Hepatic stellate cell (primary cell): Measurements from ENCODE around the gene ARHGAP6.
"Not testable (repeated sequence)": the region's sequence is repeated elsewhere in the genome, so short reads cannot be mapped to it uniquely, and the experiment has no call there.

ENCODE experiments used
- DNase-seq: peaks from one replicate; pipeline ENCODE4 v3.0.0; 2011; ENCODE audit warnings: low spot score

The ARHGAP6 gene

GRCh38 chrX:11579636-11580600 lies 85.8 kb downstream of the ARHGAP6 start:
- DNase-seq: no peak

DNA sequence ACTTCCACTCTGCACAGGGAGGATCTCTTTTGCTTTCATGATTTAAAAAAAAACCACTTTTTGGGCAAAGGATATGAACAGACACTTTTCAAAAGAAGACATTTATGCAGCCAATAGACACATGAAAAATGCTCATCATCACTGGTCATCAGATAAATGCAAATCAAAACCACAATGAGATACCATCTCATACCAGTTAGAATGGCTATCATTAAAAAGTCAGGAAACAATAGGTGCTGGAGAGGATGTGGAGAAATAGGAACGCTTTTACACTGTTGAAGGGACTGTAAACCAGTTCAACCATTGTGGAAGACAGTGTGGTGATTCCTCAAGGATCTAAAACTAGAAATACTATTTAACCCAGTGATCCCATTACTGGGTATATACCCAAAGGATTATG lies 87.4 kb downstream of the ARHGAP6 start:
- DNase-seq: not testable (repeated sequence)

DNA sequence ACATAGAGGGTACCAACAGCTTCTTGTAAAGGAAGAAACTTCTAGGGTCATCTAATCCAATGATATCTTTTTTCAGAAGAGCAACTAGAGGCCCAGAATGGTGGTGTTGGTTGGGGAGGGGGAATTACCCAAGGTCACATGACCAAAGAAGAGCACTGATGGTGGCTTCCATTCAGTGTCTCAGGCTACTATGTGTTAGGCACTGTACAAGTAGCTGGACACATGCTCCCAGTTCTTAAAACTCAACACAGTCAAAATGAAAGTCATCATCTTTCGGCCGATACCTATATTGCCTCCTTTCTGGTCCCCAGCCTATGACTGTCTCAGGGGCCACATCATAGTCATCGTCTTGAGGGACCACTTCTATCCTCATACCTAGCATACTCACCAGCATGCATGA lies 88.1 kb downstream of the ARHGAP6 start:
- DNase-seq: no peak

GRCh38 chrX:11575332-11575731 lies 90.4 kb downstream of the ARHGAP6 start:
- no peak for DNase-seq

DNA sequence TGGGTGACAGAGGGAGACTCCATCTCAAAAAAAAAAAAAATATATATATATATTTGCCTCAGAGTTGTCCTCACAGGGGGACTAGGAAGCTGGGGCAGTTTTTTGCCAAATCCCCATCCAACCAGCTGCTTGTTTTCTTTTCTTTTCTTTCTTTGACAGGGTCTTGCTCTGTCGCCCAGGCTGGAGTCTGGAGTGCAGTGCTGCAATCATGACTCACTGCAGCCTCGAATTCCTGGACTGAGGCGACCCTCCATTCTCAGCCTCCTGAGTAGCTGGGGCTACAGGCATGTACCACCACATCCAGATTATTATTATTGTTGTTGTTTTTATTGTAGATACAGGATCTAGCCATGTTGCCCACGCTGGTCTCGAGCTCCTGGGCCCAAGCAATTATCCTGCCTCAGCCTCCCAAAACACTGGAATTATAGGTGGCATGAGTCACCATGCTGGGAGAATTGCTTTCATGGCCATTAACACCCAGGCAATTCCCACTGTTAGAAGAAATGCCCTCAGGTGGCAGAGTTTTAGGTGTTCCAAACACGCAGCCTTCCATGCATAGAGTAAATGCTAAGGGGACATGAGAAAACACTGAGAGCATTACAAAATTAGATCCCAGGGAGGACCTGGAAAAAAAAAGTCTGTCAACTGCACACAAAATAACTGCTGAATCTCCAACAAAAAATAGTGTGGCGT lies 98.0 kb downstream of the ARHGAP6 start:
- DNase-seq: no peak

DNA sequence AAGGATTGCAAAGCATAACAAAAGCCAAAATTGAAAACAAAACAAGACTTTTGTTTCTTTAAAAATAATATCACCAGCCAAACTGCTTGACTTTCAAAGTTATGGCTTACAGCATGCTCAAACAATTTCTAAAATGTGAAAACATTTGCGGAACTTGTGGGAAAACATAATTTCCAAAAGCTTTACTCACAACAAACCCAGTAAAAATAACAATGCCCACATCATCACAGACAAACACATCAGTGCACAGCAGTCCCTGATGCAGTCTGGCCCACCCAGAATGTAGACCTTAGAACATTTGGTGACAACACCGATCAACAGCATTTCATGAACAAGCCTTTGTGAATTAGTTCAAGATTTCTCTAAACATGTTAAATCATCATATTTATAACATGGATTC lies 98.9 kb downstream of the ARHGAP6 start:
- DNase-seq: no peak

DNA sequence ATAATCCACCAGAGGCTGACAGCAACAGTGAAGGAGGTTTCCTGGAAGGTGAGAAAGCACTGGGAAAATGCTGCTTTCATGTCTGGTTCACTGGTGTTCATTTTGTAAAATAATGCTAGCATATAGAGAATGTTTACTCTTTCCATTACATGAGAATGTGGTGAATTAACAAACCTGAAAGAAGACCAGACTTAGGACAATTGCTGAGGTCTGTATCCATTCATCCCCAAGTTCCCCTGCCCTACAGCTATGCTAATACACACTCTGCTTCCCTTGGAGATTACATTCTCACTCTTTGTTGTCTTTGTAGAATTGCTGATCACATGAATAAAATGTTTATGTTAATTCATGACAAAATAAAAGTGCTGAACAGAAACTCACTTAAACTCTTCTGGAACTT lies 99.5 kb downstream of the ARHGAP6 start:
- no peak for DNase-seq

DNA sequence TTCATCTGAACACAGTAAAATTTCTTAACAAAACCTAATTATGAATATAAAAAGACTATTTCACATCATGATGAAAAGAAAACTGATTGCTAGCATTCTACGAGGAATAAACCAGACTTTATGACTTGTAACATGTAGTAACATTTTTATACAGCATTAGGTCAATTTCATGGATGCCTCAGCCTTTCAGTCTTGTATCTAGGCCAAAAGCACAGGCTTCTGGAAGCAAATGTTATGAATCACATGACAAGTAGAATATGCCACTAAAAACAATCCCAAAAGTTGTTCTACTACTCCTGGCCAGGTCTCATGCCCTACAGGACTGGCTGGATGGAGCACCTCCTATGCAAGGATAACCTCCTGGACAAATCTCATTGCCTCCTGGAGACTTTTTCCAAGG lies 101.2 kb downstream of the ARHGAP6 start:
- DNase-seq: no peak

DNA sequence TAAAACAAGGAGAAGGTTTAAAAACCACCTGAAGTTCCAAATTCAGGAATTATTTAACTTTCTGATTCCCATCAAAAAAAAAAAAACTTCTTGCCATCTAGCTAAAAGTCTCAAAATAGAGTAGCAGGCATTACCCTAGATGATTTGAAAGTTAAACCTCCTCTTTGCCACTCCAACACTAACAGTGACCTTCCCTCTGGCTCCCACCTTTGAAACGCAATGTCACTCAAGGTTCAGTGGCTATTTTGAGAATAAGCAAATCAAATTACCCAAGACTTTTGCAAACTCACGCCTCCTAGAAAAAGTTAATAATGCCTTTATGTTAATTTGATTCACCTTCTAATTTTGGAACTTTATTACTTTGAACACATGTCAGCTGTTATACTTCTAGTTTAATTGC lies 103.2 kb downstream of the ARHGAP6 start:
- no peak for DNase-seq

GRCh38 chrX:11558972-11559371 lies 106.7 kb downstream of the ARHGAP6 start:
- DNase-seq: peak; percentile 3

DNA sequence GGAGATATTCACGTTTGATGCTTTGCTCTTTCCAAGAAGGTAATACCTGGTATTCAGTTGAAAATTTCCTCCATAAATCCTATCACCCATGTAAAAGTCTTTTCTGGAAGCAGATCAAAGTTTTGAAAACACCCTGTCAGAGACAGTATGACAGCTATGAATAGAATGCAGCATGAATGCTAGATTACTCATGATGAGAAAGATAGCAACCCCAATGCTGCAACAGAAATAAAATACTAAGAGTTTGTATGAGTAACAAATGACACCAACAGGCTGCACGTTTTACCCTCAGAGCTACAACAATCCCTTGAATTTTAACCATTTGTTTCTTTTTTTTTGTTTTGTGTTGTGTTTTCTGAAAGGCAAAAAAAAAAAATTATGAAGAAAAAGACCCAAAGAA lies 108.6 kb downstream of the ARHGAP6 start:
- peak; percentile 38 for DNase-seq

DNA sequence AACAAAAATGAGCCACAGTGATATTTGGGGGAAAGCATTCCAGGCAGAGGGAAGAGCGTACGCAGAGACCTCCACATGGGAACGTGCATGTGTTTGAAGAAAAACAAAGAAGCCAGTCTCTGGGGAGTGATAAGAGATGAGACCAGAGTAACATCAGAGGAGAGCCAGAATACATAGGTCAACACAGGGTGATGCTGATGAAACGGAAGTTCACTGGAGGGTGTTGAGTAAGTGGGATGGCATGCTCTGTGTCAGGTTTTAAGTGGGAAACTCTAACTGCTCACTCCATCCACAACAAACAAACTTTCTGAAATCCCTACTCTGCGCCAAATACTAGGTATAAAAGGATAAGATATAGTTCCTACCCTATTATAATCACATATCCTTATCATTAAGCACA lies 110.0 kb downstream of the ARHGAP6 start:
- no peak for DNase-seq

GRCh38 chrX:11553594-11553993 lies 112.1 kb downstream of the ARHGAP6 start:
- no peak for DNase-seq

- DNase-seq: no peak
Observed at GRCh38 chrX:11551151-11551550, 114.6 kb downstream of the ARHGAP6 start.

- no peak for DNase-seq
Observed at GRCh38 chrX:11546917-11547316, 118.8 kb downstream of the ARHGAP6 start.

DNA sequence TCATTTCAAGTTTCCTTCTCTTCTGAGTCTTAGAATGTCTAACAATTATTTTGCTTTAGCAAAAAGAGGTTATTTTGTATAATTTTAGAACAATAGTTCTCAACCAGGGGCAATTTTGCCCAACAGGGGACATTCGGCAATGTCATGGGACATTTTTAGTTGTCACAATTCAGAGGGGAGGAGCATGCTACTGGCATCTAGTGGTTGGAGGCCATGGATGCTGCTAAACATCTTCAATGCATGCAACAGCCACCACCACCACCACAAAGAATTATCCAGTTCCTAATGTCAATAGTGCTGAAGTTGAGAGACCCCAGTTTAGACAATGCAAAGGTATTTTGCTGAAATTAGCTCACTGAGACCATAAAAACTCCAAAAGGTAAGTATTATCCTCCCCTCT lies 122.5 kb downstream of the ARHGAP6 start:
- no peak for DNase-seq

DNA sequence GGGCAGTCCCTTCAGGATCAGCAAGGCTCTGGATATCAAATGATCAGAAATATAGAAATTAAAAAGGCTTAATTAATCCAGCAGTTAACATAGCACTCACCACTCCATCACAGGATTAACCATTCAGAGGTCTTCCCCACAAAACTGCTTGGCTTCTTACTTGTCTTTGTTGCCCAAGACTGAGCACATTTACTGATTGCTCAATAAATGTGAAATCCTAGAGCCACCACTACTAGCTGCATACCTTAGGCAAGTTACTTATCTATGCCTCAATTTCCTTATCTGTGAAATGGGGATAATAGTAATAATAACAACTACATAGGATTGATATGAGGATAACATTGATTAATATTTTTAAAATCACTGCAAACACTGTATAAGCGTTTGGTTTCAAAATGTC lies 124.2 kb downstream of the ARHGAP6 start:
- no peak for DNase-seq

- no peak for DNase-seq
Observed at GRCh38 chrX:11540532-11541377, 125.0 kb downstream of the ARHGAP6 start.

- no peak for DNase-seq
Observed at GRCh38 chrX:11537141-11537540, 128.6 kb downstream of the ARHGAP6 start.

GRCh38 chrX:11535156-11535919 lies 130.4 kb downstream of the ARHGAP6 start:
- DNase-seq: no peak

DNA sequence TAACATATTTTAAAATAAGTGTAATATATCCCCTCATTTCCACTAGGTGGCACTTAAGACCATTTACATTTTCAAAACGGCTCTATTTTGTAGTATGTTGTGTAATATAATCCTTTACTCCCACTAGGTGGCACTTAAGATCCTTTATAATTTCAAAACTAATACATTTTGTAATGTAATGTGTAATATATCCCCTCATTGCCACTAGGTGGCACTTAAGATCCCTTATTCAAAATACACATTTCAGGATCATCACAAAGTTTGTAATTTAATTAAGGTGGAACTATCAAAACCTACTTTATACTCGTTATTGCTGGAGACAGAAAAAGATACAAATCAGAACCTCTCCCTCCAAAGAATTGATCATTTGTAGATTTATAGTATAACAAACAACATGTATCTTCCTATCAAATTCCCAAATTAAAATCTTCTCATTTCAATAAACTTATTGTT lies 132.5 kb downstream of the ARHGAP6 start:
- peak; percentile 27 for DNase-seq
